ENCODE data around the gene PTPRN2.

The PTPRN2 gene

DNA sequence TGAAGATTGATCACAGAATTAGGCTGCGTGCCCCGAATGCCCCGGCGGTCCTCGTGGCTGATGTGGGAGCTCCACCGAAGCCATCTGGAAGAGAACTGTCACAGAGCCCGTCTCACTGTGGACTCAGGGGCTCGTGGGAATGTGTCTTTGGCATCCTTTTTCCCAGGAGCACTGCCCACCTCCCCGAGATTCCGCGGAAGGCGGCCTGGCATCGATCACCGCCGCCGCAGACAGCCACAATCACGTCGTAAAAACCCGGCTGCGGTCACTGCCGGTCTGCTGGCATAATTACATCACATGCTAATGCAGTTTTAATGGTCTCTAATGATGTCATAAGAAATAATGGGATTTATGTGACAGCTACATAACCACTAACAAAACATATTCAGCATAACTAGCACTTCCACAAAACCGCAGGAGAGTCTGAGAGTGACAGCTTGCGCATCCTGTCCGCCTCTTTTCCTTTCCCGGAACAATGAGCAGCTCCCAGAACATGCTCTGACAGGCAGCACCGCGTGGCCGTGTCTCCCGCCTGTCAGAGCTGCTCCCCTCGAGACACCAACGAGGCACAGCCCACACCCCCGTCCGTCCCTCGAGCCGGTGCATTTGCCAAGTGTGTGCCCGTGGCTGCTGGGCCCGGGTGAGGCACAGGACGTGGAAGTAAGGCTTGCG is 490.0 kb downstream of the PTPRN2 start:
- peaks cover 0 to 10% of the 10 kb centered on the region in 2 donors for H3K9me3 ChIP-seq (replicated peaks in 1 of 2; ENCODE audit: control insufficient read depth in 2 of 2, insufficient read depth in 1 of 2, low read depth in 1 of 2, low read length in 2 of 2)
- DNase-seq (ENCODE audit: low spot score) = no peak
- H3K4ac ChIP-seq (ENCODE audit: low read length) = peak overlapping the region; percentile 26

DNA sequence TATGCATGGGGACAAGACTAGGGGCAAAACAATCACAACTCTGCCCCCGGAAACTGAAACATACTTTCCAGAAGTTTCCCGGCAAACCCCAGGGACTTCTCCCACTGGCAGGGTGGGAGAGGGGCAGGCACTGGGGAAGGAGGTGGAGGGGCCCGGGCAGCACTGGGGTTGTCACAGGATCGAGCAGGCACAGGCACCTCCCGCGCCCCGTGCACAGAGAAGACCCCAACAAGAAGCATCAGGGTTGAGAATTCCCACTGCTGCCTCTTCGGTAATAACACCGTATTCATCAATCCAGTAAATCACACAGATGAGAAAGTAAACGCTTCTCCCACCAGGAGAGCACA is 490.5 kb downstream of the PTPRN2 start:
- H3K18ac ChIP-seq (ENCODE audit: low read length) = peak overlapping the region; percentile 41
- peaks cover 0 to 6% (median 0%) of the 10 kb centered on the region in 3 experiments for H3K27me3 ChIP-seq (ENCODE audit: control insufficient read depth in 3 of 3, insufficient read depth in 3 of 3, low read depth in 1 of 3, low read length in 3 of 3)
- no peak overlapping the region for H4K8ac ChIP-seq (ENCODE audit: low read depth, low read length)
- H3K4ac ChIP-seq (ENCODE audit: low read length) = no peak overlapping the region
- peaks cover 0 to 5% of the 10 kb centered on the region in 2 donors for H3K9me3 ChIP-seq (replicated peaks in 1 of 2; ENCODE audit: control insufficient read depth in 2 of 2, insufficient read depth in 1 of 2, low read depth in 1 of 2, low read length in 2 of 2)
- no peaks in the 10 kb centered on the region for H3K36me3 ChIP-seq (replicated peaks in 1 of 2; ENCODE audit: control insufficient read depth in 2 of 2, insufficient read depth in 2 of 2, low read length in 2 of 2)
- no peak overlapping the region for H2BK5ac ChIP-seq (ENCODE audit: low read length)
- no CpG with 5 or more reads among the region's 10 CpGs for WGBS, 2 donors (ENCODE audit: extremely low coverage in 2 of 2, insufficient read length in 2 of 2, insufficient replicate concordance in 1 of 2)
- H2AK5ac ChIP-seq (ENCODE audit: low read depth, low read length) = no peak overlapping the region
- no peak overlapping the region for H3K14ac ChIP-seq (ENCODE audit: low read length)
- H3K27ac ChIP-seq (replicated peaks; ENCODE audit: low read length) = no peak overlapping the region
- H3K4me3 ChIP-seq (ENCODE audit: low read length in 2 of 2) = no peak overlapping the region
- no peak overlapping the region for H2BK120ac ChIP-seq (ENCODE audit: low read depth, low read length)
- no peak overlapping the region for H3K9ac ChIP-seq (ENCODE audit: low read depth, low read length, poor library complexity)
- H3K23ac ChIP-seq (ENCODE audit: low read depth, low read length, poor library complexity) = no peak overlapping the region
- H4K91ac ChIP-seq (ENCODE audit: low read depth, low read length, poor library complexity) = no peak overlapping the region
- H2BK15ac ChIP-seq (ENCODE audit: low read length) = no peak overlapping the region
- H2BK12ac ChIP-seq (ENCODE audit: low read length) = no peak overlapping the region
- no peak for DNase-seq (ENCODE audit: low spot score)
- no peaks in the 10 kb centered on the region for H3K79me1 ChIP-seq (ENCODE audit: low read depth, low read length)
- H3K4me2 ChIP-seq (ENCODE audit: insufficient read depth, low read length, poor library complexity, severe bottlenecking) = no peak overlapping the region
- H2AFZ ChIP-seq (ENCODE audit: low read length) = no peak overlapping the region
- no peaks in the 10 kb centered on the region for H3K4me1 ChIP-seq (ENCODE audit: control insufficient read depth in 2 of 2, insufficient read depth in 1 of 2, low read depth in 1 of 2, low read length in 2 of 2)

More for the DNA sequence above, 490.0 kb downstream of the PTPRN2 start:
- peak overlapping the region; percentile 78 for H3K18ac ChIP-seq (ENCODE audit: low read length)
- no peaks in the 10 kb centered on the region for H3K4me1 ChIP-seq (ENCODE audit: control insufficient read depth in 2 of 2, insufficient read depth in 1 of 2, low read depth in 1 of 2, low read length in 2 of 2)
- H3K27me3 ChIP-seq (ENCODE audit: control insufficient read depth in 3 of 3, insufficient read depth in 3 of 3, low read depth in 1 of 3, low read length in 3 of 3) = peaks cover 0 to 7% (median 0%) of the 10 kb centered on the region in 3 experiments
- no peaks in the 10 kb centered on the region for H3K36me3 ChIP-seq (replicated peaks in 1 of 2; ENCODE audit: control insufficient read depth in 2 of 2, insufficient read depth in 2 of 2, low read length in 2 of 2)
- H2BK120ac ChIP-seq (ENCODE audit: low read depth, low read length) = no peak overlapping the region
- no CpG with 5 or more reads among the region's 39 CpGs for WGBS, 2 donors (ENCODE audit: extremely low coverage in 2 of 2, insufficient read length in 2 of 2, insufficient replicate concordance in 1 of 2)
- H2AK5ac ChIP-seq (ENCODE audit: low read depth, low read length) = peak overlapping the region; percentile 60
- H4K91ac ChIP-seq (ENCODE audit: low read depth, low read length, poor library complexity) = no peak overlapping the region
- H2BK15ac ChIP-seq (ENCODE audit: low read length) = no peak overlapping the region
- H3K4me2 ChIP-seq (ENCODE audit: insufficient read depth, low read length, poor library complexity, severe bottlenecking) = no peak overlapping the region
- H3K9ac ChIP-seq (ENCODE audit: low read depth, low read length, poor library complexity) = no peak overlapping the region
- H3K14ac ChIP-seq (ENCODE audit: low read length) = no peak overlapping the region
- no peak overlapping the region for H4K8ac ChIP-seq (ENCODE audit: low read depth, low read length)
- no peak overlapping the region for H3K4me3 ChIP-seq (ENCODE audit: low read length in 2 of 2)
- H2AFZ ChIP-seq (ENCODE audit: low read length) = no peak overlapping the region
- H3K27ac ChIP-seq (replicated peaks; ENCODE audit: low read length) = no peak overlapping the region
- no peak overlapping the region for H2BK5ac ChIP-seq (ENCODE audit: low read length)
- no peaks in the 10 kb centered on the region for H3K79me1 ChIP-seq (ENCODE audit: low read depth, low read length)
- peak overlapping the region; percentile 6 for H2BK12ac ChIP-seq (ENCODE audit: low read length)
- H3K23ac ChIP-seq (ENCODE audit: low read depth, low read length, poor library complexity) = no peak overlapping the region

- no peak overlapping the region for H3K4ac ChIP-seq (ENCODE audit: low read length)
- peaks cover 0 to 4% (median 0%) of the 10 kb centered on the region in 3 experiments for H3K27me3 ChIP-seq (ENCODE audit: control insufficient read depth in 3 of 3, insufficient read depth in 3 of 3, low read depth in 1 of 3, low read length in 3 of 3)
- H3K4me2 ChIP-seq (ENCODE audit: insufficient read depth, low read length, poor library complexity, severe bottlenecking) = no peak overlapping the region
- no peaks in the 10 kb centered on the region for H3K4me1 ChIP-seq (ENCODE audit: control insufficient read depth in 2 of 2, insufficient read depth in 1 of 2, low read depth in 1 of 2, low read length in 2 of 2)
- H2BK12ac ChIP-seq (ENCODE audit: low read length) = no peak overlapping the region
- H4K8ac ChIP-seq (ENCODE audit: low read depth, low read length) = no peak overlapping the region
- peaks cover 0 to 4% of the 10 kb centered on the region in 2 donors for H3K9me3 ChIP-seq (replicated peaks in 1 of 2; ENCODE audit: control insufficient read depth in 2 of 2, insufficient read depth in 1 of 2, low read depth in 1 of 2, low read length in 2 of 2)
- no CpG with 5 or more reads among the region's 8 CpGs for WGBS, 2 donors (ENCODE audit: extremely low coverage in 2 of 2, insufficient read length in 2 of 2, insufficient replicate concordance in 1 of 2)
- no peaks in the 10 kb centered on the region for H3K79me1 ChIP-seq (ENCODE audit: low read depth, low read length)
- no peak overlapping the region for H3K14ac ChIP-seq (ENCODE audit: low read length)
- no peak overlapping the region for H3K27ac ChIP-seq (replicated peaks; ENCODE audit: low read length)
- H2AFZ ChIP-seq (ENCODE audit: low read length) = no peak overlapping the region
- no peak overlapping the region for H3K18ac ChIP-seq (ENCODE audit: low read length)
- no peak overlapping the region for H3K23ac ChIP-seq (ENCODE audit: low read depth, low read length, poor library complexity)
- H2AK5ac ChIP-seq (ENCODE audit: low read depth, low read length) = no peak overlapping the region
- H3K36me3 ChIP-seq (replicated peaks in 1 of 2; ENCODE audit: control insufficient read depth in 2 of 2, insufficient read depth in 2 of 2, low read length in 2 of 2) = no peaks in the 10 kb centered on the region
- no peak overlapping the region for H2BK5ac ChIP-seq (ENCODE audit: low read length)
- no peak overlapping the region for H3K9ac ChIP-seq (ENCODE audit: low read depth, low read length, poor library complexity)
- no peak overlapping the region for H3K4me3 ChIP-seq (ENCODE audit: low read length in 2 of 2)
- H2BK120ac ChIP-seq (ENCODE audit: low read depth, low read length) = no peak overlapping the region
- no peak overlapping the region for H4K91ac ChIP-seq (ENCODE audit: low read depth, low read length, poor library complexity)
- H2BK15ac ChIP-seq (ENCODE audit: low read length) = no peak overlapping the region
- DNase-seq (ENCODE audit: low spot score) = no peak
Observed at GRCh38 chr7:158096582-158096981, 491.0 kb downstream of the PTPRN2 start.

DNA sequence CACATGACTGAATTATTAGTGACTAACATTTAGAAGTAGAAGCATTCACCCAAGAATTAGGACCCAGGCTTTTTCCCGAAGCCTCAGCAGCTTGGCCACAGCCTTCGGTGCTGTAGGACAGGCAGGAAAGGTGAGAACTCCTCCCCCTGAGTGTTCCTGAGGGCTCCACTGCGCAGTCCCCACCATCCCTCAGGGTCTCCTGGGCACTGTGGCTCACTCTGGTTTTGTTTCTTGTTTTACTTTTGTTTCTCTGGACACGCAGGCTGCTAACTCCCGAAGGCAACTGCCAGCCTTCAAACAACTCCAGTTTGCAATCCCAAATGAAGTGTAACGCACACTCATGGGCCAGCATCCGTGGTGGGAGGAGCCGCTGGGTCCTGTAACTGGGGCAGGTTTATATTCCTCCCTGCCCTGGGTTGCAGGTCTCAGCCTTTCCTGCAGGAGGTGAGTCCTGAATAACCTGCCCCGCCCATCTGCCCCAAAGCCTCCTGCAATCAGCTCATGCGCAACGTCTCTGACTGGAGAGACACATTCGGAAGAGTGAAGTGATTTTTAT is 492.9 kb downstream of the PTPRN2 start:
- H3K18ac ChIP-seq (ENCODE audit: low read length) = peak overlapping the region; percentile 80
- WGBS, 2 donors (ENCODE audit: extremely low coverage in 2 of 2, insufficient read length in 2 of 2, insufficient replicate concordance in 1 of 2) = no CpG with 5 or more reads among the region's 12 CpGs
- no peak overlapping the region for H3K4ac ChIP-seq (ENCODE audit: low read length)
- no peak overlapping the region for H2BK12ac ChIP-seq (ENCODE audit: low read length)
- H3K9ac ChIP-seq (ENCODE audit: low read depth, low read length, poor library complexity) = no peak overlapping the region
- no peak overlapping the region for H2BK120ac ChIP-seq (ENCODE audit: low read depth, low read length)
- H2AK5ac ChIP-seq (ENCODE audit: low read depth, low read length) = no peak overlapping the region
- H3K14ac ChIP-seq (ENCODE audit: low read length) = no peak overlapping the region
- H2BK15ac ChIP-seq (ENCODE audit: low read length) = peak overlapping the region; percentile 64
- H3K4me3 ChIP-seq (ENCODE audit: low read length in 2 of 2) = no peak overlapping the region
- no peaks in the 10 kb centered on the region for H3K36me3 ChIP-seq (replicated peaks in 1 of 2; ENCODE audit: control insufficient read depth in 2 of 2, insufficient read depth in 2 of 2, low read length in 2 of 2)
- no peak overlapping the region for H2BK5ac ChIP-seq (ENCODE audit: low read length)
- H4K8ac ChIP-seq (ENCODE audit: low read depth, low read length) = no peak overlapping the region
- no peak for DNase-seq (ENCODE audit: low spot score)
- peaks cover 0 to 3% of the 10 kb centered on the region in 2 donors for H3K9me3 ChIP-seq (replicated peaks in 1 of 2; ENCODE audit: control insufficient read depth in 2 of 2, insufficient read depth in 1 of 2, low read depth in 1 of 2, low read length in 2 of 2)
- H3K27ac ChIP-seq (replicated peaks; ENCODE audit: low read length) = peak overlapping the region; percentile 31
- no peak overlapping the region for H3K23ac ChIP-seq (ENCODE audit: low read depth, low read length, poor library complexity)
- H3K4me2 ChIP-seq (ENCODE audit: insufficient read depth, low read length, poor library complexity, severe bottlenecking) = no peak overlapping the region
- H4K91ac ChIP-seq (ENCODE audit: low read depth, low read length, poor library complexity) = no peak overlapping the region
- H3K27me3 ChIP-seq (ENCODE audit: control insufficient read depth in 3 of 3, insufficient read depth in 3 of 3, low read depth in 1 of 3, low read length in 3 of 3) = peaks cover 0 to 4% (median 0%) of the 10 kb centered on the region in 3 experiments
- H3K79me1 ChIP-seq (ENCODE audit: low read depth, low read length) = no peaks in the 10 kb centered on the region
- no peak overlapping the region for H2AFZ ChIP-seq (ENCODE audit: low read length)
- H3K4me1 ChIP-seq (ENCODE audit: control insufficient read depth in 2 of 2, insufficient read depth in 1 of 2, low read depth in 1 of 2, low read length in 2 of 2) = no peaks in the 10 kb centered on the region
